ENCODE data around the gene CNTN1.

Gene CNTN1

DNA sequence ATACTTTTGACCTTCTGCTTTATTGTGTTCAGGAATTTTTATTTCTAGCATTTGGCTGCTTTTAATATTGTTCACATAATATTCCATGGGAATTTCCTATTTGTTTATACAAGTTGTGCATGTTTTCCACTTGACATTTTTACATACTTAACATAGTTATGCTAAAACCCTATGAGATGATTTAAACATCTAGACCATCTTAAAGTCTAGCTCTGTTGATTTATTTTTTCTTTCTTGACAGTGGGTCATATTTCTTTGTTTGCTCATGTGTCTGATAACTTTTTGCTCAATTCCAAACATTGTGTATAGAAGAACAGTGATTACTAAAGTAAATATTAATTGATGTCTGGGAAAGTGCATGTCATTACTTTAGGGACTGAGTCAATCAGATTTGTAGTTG lies 293.8 kb downstream of the CNTN1 start:
- DNase-seq = no peak

DNA sequence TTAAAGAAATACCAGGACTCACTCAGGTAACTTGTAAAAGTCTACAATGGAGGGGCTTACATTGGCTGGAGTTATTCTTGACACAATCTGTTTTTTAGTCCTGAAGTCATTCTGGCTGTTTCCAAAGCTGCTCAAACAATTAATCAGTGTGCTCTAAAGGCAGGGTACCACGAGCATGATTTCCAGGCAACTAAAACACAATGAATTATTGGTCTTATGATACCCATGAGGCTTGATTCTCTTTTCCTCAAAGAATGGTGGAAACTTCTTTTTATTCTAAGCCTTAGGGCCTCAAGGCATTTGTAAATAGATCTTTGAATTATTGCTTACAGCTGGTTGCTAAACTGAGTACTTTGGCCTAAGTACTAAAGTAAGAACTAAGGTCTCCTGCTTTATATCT lies 296.1 kb downstream of the CNTN1 start:
- DNase-seq = no peak

DNA sequence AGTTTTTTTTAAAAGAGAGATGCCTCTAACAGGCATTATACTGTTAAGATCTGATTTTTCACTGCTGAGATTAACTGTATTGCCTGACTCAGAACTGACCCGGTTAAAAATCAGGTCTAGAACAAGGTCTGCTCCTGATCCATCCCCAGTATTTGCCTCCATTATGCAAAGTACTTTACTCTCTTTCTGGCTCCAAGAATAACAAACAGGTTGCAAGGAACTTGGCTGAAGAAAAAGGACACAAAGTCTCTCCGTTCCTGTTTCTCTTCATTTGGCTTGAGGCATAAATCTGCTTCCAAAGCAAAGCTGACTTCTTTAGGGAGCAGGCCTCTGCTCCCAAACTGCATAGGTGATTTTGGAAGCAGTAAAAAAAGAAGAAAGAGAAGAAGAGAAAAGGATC lies 296.6 kb downstream of the CNTN1 start:
- no peak for DNase-seq

DNA sequence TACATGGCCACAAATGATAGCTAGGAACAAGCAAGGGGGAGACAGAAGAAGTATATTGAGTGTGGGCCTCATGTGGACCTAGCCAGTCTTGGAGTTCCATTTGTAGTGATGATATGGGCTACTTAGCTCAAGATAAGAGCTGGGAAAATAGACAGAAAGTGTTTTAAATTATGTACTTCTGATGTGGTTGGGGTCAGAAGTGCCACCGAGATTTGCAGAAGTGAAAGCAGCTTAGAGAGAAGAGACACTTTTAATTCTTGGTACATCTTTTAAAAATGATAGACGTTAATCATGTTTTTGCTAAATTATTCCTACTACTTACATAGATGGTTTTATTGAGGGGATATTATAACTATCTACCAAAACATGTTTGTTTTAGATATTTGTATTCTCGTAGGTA lies 297.5 kb downstream of the CNTN1 start:
- DNase-seq = no peak

DNA sequence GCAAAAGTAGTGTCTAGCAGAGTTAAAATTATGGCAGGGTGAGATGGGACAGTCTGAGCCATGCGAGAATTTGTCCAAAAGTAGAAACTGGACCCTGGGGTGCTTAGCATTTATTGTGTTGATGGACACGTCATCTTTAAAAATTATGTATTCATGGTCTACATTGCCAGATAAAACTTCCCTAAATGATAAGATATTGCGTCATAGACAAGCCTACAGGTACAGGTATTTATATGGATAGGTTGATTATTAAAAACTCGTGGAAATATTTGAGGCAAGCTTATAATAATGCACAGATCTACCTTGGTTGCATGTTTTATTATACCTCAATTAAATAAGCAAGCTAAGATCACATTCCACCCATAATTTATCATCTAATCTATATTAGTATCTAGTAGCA lies 299.9 kb downstream of the CNTN1 start:
- DNase-seq = no peak

DNA sequence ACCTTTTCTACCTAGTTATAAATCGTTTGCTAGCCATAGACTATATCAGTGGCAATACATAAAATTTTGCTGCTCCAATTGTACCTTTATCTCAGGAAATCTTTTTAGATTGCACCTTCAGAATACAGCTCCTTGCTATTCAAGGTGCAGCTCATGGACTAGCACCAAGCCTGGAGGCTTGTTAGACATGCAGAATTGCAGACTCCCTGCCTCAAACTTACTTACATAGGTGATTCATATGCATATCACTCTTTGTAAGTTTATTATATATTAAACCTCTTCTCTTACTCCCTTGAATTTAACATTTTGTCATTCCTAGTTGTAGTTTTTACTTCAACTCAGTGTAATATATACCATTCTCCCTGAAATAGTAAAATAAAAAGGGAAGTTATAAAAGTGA lies 300.4 kb downstream of the CNTN1 start:
- DNase-seq = no peak

DNA sequence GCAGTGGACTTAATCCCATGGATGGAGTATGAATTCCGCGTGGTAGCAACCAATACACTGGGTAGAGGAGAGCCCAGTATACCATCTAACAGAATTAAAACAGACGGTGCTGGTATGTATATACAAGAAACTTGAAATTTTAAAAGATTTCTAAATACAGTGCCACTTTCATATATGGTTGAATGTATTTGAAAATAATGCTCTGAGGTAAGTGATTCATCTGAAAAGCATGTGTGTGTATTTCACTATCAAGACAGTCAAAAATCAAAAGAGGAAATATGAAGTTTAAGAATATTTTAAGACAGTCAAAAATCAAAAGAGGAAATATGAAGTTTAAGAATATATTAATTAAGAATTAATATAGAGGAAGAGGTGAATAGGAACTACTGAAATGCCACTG lies 300.9 kb downstream of the CNTN1 start:
- no peak for DNase-seq

DNA sequence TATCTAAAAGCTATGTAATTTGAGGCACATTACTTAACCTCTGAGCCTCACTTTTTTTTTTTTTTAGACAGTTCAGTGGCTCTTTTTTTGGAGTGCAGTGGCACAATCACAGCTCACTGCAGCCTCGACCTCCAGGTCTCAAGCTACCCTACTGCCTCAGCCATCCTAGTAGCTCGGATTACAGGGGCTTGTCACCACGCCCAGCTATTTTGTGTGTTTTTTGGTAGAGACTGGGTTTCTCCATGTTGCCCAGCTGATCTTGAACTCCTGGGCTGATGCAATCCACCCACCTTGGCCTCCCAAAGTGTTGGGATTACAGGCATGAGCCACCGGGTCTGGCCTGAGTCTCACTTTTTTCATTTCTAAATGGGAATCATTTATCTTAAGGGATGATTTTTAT lies 303.9 kb downstream of the CNTN1 start:
- no peak for DNase-seq

- DNase-seq = no peak
These were observed 307.0 kb downstream of the CNTN1 start for GRCh38 chr12:40999210-40999609.

GRCh38 chr12:41008472-41008871 lies 316.2 kb downstream of the CNTN1 start:
- no peak for DNase-seq

DNA sequence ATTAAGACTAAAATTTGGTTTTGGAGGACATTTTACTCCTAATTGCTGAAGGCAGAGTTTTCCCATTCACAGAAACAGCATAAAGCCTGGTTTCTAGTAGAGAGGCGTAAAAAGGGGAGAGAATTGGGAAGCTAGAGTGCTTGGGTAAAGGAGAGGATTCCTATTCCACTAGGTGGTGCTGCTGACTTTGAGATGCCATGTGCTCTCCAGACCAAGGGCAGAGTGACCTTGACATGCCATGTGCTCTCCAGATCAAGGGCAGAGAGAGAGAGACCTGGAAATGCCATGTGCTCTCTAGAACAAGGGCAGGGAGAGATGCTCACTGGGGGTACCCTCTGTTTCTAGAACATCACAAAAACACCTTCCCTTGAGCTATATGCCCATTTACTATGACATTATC lies 319.7 kb downstream of the CNTN1 start:
- DNase-seq = no peak

- DNase-seq = no peak
These were observed 321.8 kb downstream of the CNTN1 start for GRCh38 chr12:41013881-41014642.

DNA sequence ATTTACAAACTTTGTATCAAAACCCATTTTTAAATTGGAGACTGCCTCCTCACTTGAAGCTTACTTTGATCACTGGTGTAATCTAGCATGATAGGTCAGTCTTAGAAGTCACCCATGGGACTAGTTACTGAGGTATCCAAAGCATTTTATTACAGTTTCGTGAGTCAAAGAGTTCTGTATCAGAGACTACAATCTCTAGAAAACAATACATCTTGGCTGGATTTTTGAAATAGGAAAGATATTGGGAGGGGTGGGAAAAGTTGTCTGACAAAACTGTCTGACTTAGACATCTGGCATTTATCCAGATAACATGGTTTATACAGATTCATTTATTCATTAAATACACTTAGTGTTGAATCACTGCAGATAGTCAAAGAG lies 322.4 kb downstream of the CNTN1 start:
- no peak for DNase-seq

DNA sequence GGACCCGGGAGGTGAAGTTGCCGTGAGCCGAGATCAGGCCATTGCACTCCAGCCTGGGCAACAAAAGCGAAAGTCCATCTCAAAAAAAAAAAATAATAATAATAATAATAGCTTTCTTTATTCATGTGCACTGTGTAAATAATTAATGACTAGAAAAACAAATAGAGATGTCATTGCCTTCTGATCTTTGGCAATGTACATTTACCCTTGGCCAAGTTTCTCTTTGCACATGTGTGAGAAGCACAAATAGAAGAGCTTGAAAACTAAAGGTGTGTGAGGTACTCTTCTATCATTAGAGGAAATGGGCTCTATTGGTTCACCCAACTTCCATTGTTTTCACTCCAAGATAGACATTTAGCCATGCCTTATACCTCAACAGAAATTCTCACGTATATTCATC lies 325.8 kb downstream of the CNTN1 start:
- DNase-seq = no peak

DNA sequence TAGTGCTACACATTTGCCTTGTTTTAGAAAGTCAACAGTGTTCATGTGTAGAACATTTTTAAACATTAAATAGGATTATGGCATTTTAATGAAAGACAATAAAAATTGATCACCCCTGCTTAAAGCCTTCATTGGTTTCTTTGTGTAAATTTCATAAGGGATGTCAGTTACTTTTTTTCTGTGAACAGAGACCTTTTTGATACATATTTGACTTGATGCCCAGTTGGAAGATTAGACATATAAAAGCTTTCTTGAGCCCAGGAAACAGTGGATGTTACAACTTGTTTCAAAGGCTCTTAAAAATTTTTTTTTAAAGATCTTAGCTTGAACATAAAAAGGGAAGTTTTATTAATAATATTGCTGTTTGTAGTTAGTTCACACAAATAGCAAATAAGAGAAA lies 327.2 kb downstream of the CNTN1 start:
- DNase-seq = no peak

- DNase-seq = no peak
These were observed 331.6 kb downstream of the CNTN1 start for GRCh38 chr12:41023836-41024235.

- DNase-seq = no peak
These were observed 333.9 kb downstream of the CNTN1 start for GRCh38 chr12:41026151-41026550.

DNA sequence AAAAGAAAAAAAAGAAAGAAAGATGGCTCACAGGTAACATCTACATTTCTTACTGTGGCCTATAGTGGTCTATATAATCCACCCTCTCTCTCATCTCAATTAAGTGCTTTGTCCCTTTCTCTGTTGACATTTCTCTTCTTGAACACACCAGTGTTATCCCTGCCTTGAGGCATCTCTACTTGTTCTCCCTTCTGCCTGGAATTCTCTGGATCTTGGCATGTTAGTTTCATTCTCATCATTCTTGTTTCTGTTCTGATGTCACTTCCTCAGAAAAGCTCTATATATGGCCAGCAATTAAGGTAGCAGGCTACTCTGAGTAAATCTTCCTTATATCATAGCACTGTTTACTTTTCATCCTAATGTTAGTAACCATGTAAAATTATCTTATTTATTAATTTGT lies 340.1 kb downstream of the CNTN1 start:
- no peak for DNase-seq

DNA sequence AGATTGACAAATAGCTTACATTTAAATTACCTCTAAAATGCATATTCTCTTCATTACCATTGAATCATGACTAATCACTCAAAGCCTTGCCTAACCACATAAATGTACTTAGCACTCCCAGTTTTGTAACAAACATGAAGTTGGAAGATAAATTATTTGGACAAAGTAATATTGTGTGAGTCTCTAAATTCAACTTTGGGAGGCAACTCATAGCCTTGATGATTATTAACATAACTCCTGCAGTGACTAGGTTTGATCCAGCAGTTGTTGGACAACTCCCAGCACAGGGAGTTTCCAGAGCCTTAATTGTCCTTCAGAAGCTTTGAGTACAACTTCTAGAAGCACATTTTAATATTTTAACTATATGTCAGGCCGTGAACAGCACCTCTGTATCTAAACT lies 342.4 kb downstream of the CNTN1 start:
- DNase-seq = no peak

DNA sequence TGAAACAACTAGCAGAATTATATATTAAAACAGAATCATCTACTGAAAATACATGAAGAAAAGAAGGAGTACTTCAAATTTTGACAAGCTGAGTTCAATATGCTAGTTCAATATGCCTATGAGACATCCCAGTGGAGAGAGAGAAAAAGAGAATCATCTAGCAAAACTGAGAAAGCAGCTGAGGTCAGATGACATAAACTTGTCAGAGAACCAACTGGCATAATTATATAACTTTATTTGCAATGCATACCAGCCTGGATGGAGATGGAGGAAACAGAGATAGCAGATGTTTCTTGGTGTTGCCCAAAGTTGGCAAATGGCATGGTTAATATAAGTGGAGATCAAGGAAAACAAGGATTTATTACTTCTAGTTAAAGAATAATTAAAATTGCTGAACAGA lies 347.2 kb downstream of the CNTN1 start:
- DNase-seq = no peak

- DNase-seq = no peak
These were observed 353.3 kb downstream of the CNTN1 start for GRCh38 chr12:41045509-41045908.

- no peak for DNase-seq
These were observed 356.8 kb downstream of the CNTN1 start for GRCh38 chr12:41049033-41049432.

DNA sequence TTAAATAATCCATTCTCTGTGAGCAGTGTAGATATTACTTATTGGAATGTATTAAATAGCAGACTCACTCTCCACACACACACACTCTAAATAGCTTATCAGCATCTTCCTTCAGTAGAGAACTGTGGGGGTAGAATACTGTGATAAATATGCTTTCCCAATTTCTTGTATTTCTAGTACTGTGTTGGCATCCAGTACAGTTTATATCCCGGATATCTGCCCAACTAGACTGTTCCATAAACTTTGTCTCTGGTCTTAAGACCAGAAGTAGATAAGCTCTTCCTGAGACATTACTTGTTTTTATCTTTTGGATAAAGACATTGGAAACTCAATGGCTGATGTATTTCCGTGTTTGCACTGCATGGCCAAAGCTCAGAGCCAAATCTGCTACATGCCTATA lies 359.7 kb downstream of the CNTN1 start:
- no peak for DNase-seq

DNA sequence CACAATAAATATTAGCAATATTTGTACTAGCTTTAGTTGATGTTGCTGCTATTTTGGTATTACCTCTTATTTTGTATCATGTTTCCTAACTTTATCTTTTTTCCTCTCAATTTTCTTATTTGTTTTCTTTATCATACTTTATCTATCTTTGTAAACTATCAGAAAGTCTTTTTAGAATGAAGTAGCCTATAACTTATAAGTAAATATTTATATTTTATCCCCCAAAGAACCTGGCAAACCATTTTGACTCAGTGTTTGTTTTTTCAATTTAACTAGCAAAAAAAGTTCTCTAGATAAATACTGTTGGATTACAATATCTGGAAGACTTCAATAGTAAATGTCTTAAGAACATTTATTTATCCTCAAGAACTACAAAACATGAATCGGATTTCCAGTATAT lies 360.2 kb downstream of the CNTN1 start:
- no peak for DNase-seq

DNA sequence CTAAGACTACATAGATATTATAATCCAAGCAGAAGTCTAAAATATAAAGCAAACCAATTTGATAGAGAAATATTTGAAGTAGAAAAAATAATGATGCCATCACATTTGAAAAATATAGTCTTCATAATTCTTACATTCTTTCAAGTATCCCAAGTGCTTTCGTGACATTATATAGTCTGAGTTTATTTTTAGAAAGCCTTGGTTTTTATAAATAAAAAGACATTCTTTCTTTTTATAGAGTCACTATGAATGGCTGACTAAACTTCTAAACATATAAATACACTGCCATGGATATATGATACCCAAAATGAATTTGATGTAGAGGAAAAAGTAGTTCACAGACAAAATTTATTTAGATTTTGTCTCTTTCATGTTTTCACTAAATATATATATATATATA lies 360.8 kb downstream of the CNTN1 start:
- no peak for DNase-seq
